Measurements from ENCODE around the gene DNAJC7. TPM values are rescaled to one million over a fixed set of nuclear protein-coding genes. Genes with fewer than 3 reads are reported as not detected.

The DNAJC7 gene
- total RNA-seq, 2 experiments from 2014 or later, result 74.5 to 76.3 TPM

- Mint-ChIP-seq H3K4me1 (ENCODE audit: low read depth) (peaks cover 28% of the 10 kb centered on the region), H3K27ac (no peak overlapping the region), H3K36me3 (ENCODE audit: low read depth) (peaks cover 13% of the 10 kb centered on the region)
Observed at GRCh38 chr17:42002792-42003301, 14.4 kb downstream of the DNAJC7 start.

GRCh38 chr17:42002175-42002791 is 15.0 kb downstream of the DNAJC7 start:
- CTCF ChIA-PET, result interaction anchor here (0.6 to 1.2 kb wide), 3 partner anchors 10 to 74 kb away, joined by 3 read pairs; partner anchors contain the start of gene NKIRAS2
- H3K27ac Mint-ChIP-seq, result no peak overlapping the region
- intact Hi-C loops (cut with micrococcal nuclease), result no loop called here

More at GRCh38 chr17:42002792-42003301, 14.4 kb downstream of the DNAJC7 start:
- Mint-ChIP-seq H3K9me3 (no peaks in the 10 kb centered on the region), H3K27me3 (ENCODE audit: low read depth) (no peaks in the 10 kb centered on the region), H3K4me3 (no peak overlapping the region)
- CTCF ChIA-PET, result interaction anchor here (0.6 to 1.2 kb wide), 3 partner anchors 11 to 74 kb away, joined by 3 read pairs; partner anchors contain the start of gene NKIRAS2
- intact Hi-C loops (cut with micrococcal nuclease), result no loop called here
- DNase-seq, result no peak

DNA sequence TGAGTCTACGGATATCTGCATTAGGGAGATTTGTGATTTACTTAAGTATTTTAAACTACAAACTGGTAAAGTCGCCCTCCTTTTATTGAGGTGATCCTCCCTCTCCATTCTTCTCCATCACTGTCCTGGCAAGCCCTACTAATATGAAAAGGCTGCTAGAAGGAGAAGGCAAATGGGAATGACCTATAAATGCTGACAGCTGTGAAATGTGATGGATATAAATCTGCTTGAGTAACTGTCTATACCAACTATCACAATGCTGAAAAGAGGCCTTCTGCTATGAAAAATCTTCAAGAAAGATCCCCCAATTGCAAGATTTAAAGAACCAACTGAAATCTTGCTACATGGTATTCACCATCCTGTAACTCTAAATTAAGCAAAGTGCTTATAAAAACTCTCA is 15.5 kb downstream of the DNAJC7 start:
- peaks cover 29% of the 10 kb centered on the region for H3K4me1 Mint-ChIP-seq (ENCODE audit: low read depth)
- CTCF ChIA-PET, result no interaction called here
- H3K27ac Mint-ChIP-seq, result no peak overlapping the region
- H3K27me3 Mint-ChIP-seq (ENCODE audit: low read depth), result no peaks in the 10 kb centered on the region
- DNase-seq, result no peak
- H3K4me3 Mint-ChIP-seq, result no peak overlapping the region
- intact Hi-C loops (cut with micrococcal nuclease), result no loop called here
- H3K36me3 Mint-ChIP-seq (ENCODE audit: low read depth), result peaks cover 16% of the 10 kb centered on the region
- no peaks in the 10 kb centered on the region for H3K9me3 Mint-ChIP-seq

More at GRCh38 chr17:42002175-42002791, 15.0 kb downstream of the DNAJC7 start:
- DNase-seq, result no peak
- H3K4me1 Mint-ChIP-seq (ENCODE audit: low read depth), result peaks cover 28% of the 10 kb centered on the region
- H3K27me3 Mint-ChIP-seq (ENCODE audit: low read depth), result no peaks in the 10 kb centered on the region
- H3K4me3 Mint-ChIP-seq, result no peak overlapping the region
- H3K9me3 Mint-ChIP-seq, result no peaks in the 10 kb centered on the region
- peaks cover 15% of the 10 kb centered on the region for H3K36me3 Mint-ChIP-seq (ENCODE audit: low read depth)

DNA sequence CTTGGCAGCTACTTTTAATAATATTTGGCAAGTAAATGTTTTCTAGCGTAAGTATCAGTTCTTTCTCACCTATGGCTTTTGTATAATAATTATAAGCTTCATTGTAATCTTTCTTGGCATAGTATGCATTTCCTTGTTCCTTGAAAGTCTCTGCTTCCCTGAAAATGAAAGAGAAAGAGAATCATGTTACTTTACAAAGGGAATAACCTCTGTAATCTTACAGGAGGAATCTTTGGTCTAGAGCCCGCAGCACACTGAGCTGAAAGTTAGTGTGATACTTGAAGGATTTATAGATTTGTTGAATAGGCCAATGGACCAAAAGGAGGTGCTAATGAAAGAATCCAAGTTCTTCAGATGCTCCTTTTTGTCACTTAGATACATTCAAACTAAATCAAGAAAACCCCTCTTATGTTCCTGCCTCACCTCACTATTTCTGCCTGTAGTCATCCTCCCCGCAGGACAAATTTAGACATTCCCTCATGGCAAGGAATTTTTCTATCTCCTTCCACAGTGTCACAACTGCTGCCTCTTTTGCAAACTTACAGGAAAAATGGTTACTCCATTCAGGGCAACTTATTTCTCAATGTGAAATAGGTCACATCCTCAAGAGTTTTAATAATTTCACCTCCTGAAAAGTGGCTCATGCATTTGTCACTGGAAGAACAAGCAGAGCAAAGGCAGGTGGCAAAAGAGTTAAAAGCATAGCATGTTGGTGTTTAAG is 16.7 kb downstream of the DNAJC7 start:
- Mint-ChIP-seq H3K27ac (peak overlapping the region; percentile 56), H3K4me3 (no peak overlapping the region), H3K36me3 (ENCODE audit: low read depth) (peaks cover 24% of the 10 kb centered on the region), H3K27me3 (ENCODE audit: low read depth) (no peaks in the 10 kb centered on the region), H3K4me1 (ENCODE audit: low read depth) (peaks cover 34% of the 10 kb centered on the region), H3K9me3 (no peaks in the 10 kb centered on the region)
- intact Hi-C loops (cut with micrococcal nuclease), result no loop called here
- CTCF ChIA-PET, result interaction anchor here (0.8 kb wide), 1 partner anchor 38 kb away, joined by 3 read pairs; no protein-coding TSS in a partner anchor
- DNase-seq, result no peak

- Mint-ChIP-seq H3K9me3 (no peaks in the 10 kb centered on the region), H3K4me3 (no peak overlapping the region), H3K27me3 (ENCODE audit: low read depth) (no peaks in the 10 kb centered on the region), H3K36me3 (ENCODE audit: low read depth) (peaks cover 32% of the 10 kb centered on the region), H3K4me1 (ENCODE audit: low read depth) (peaks cover 19% of the 10 kb centered on the region), H3K27ac (no peak overlapping the region)
- CTCF ChIA-PET, result interaction anchor here (0.6 kb wide), 1 partner anchor 13 kb away, joined by 3 read pairs; no protein-coding TSS in a partner anchor
- no peak for DNase-seq
- intact Hi-C loops (cut with micrococcal nuclease), result no loop called here
Observed at GRCh38 chr17:41998497-41998896, 18.7 kb downstream of the DNAJC7 start.

DNA sequence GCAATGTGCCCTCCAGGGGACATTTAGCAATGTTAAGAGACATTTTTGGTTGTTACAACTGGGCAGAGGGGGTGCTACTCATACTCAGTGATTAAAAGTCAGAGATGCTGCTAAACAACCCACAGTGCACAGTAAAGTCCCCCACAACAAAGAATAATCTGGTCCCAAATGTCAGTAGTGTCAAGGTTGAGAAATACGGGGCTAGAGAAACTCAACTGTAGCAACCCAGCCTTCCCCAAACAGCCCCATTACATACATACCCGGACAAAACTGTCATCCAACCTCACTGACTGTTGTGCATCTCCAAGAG is 20.4 kb downstream of the DNAJC7 start:
- Mint-ChIP-seq H3K36me3 (ENCODE audit: low read depth) (peaks cover 39% of the 10 kb centered on the region), H3K27ac (peak overlapping the region; percentile 2), H3K4me1 (ENCODE audit: low read depth) (peaks cover 10% of the 10 kb centered on the region), H3K9me3 (no peaks in the 10 kb centered on the region), H3K4me3 (no peak overlapping the region), H3K27me3 (ENCODE audit: low read depth) (no peaks in the 10 kb centered on the region)
- intact Hi-C loops (cut with micrococcal nuclease), result no loop called here
- DNase-seq, result no peak
- CTCF ChIA-PET, result no interaction called here

DNA sequence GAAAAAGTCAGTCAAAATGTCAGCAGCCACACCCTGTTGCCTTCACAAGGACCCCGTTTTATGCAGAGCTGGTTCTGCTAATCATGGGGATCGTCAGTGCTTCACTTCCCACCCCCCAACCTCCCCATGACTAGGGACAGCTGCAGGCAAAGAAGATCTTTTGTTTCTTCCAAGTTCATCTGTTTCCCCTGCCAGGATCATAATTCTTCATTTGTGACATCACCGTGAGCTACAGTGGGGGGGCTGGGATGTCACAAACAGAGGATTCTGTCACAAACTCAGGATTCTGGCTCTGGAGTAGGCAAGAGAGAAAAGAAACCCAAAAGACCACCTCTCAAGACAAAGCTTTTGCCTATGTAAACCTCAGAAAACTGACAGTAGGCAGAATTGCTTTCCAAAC is 24.7 kb downstream of the DNAJC7 start:
- H3K36me3 Mint-ChIP-seq (ENCODE audit: low read depth), result peaks cover 42% of the 10 kb centered on the region
- H3K9me3 Mint-ChIP-seq, result no peaks in the 10 kb centered on the region
- H3K4me1 Mint-ChIP-seq (ENCODE audit: low read depth), result peaks cover 19% of the 10 kb centered on the region
- DNase-seq, result no peak
- no peak overlapping the region for H3K4me3 Mint-ChIP-seq
- intact Hi-C loops (cut with micrococcal nuclease), result no loop called here
- H3K27ac Mint-ChIP-seq, result peak overlapping the region; percentile 56
- H3K27me3 Mint-ChIP-seq (ENCODE audit: low read depth), result no peaks in the 10 kb centered on the region
- CTCF ChIA-PET, result interaction anchor here (1.1 kb wide), 1 partner anchor 28 kb away, joined by 3 read pairs; the partner anchor contains the start of gene NKIRAS2

- H3K27me3 Mint-ChIP-seq (ENCODE audit: low read depth), result no peaks in the 10 kb centered on the region
- H3K27ac Mint-ChIP-seq, result peak overlapping the region; percentile 18
- peaks cover 41% of the 10 kb centered on the region for H3K36me3 Mint-ChIP-seq (ENCODE audit: low read depth)
- no peaks in the 10 kb centered on the region for H3K9me3 Mint-ChIP-seq
- H3K4me3 Mint-ChIP-seq, result no peak overlapping the region
- CTCF ChIA-PET, result no interaction called here
- intact Hi-C loops (cut with micrococcal nuclease), result no loop called here
- DNase-seq, result no peak
- peaks cover 17% of the 10 kb centered on the region for H3K4me1 Mint-ChIP-seq (ENCODE audit: low read depth)
Observed at GRCh38 chr17:41989702-41990419, 27.4 kb downstream of the DNAJC7 start.

- no peak for DNase-seq
- H3K27ac Mint-ChIP-seq, result peak overlapping the region; percentile 63
- H3K27me3 Mint-ChIP-seq (ENCODE audit: low read depth), result no peaks in the 10 kb centered on the region
- CTCF ChIA-PET, result interaction anchor here (1.1 kb wide), 1 partner anchor 11 kb away, joined by 3 read pairs; no protein-coding TSS in a partner anchor
- no peaks in the 10 kb centered on the region for H3K9me3 Mint-ChIP-seq
- H3K4me1 Mint-ChIP-seq (ENCODE audit: low read depth), result peaks cover 17% of the 10 kb centered on the region
- H3K36me3 Mint-ChIP-seq (ENCODE audit: low read depth), result peaks cover 39% of the 10 kb centered on the region
- H3K4me3 Mint-ChIP-seq, result no peak overlapping the region
- intact Hi-C loops (cut with micrococcal nuclease), result no loop called here
Observed at GRCh38 chr17:41988418-41988817, 28.8 kb downstream of the DNAJC7 start.

GRCh38 chr17:41987642-41988041 is 29.6 kb downstream of the DNAJC7 start:
- Mint-ChIP-seq H3K4me3 (no peak overlapping the region), H3K27me3 (ENCODE audit: low read depth) (no peaks in the 10 kb centered on the region), H3K36me3 (ENCODE audit: low read depth) (peaks cover 39% of the 10 kb centered on the region), H3K9me3 (no peaks in the 10 kb centered on the region), H3K4me1 (ENCODE audit: low read depth) (peaks cover 17% of the 10 kb centered on the region), H3K27ac (peak overlapping the region; percentile 84)
- CTCF ChIA-PET, result no interaction called here
- peak; percentile 58 for DNase-seq
- intact Hi-C loops (cut with micrococcal nuclease), result loop anchor here (2.0 kb wide), 1 partner anchor 29 kb away; the partner anchor contains the start of gene DNAJC7

- DNase-seq, result no peak
- Mint-ChIP-seq H3K27me3 (ENCODE audit: low read depth) (no peaks in the 10 kb centered on the region), H3K36me3 (ENCODE audit: low read depth) (peaks cover 41% of the 10 kb centered on the region), H3K4me1 (ENCODE audit: low read depth) (peaks cover 17% of the 10 kb centered on the region), H3K27ac (peak overlapping the region; percentile 84), H3K9me3 (no peaks in the 10 kb centered on the region), H3K4me3 (no peak overlapping the region)
- CTCF ChIA-PET, result interaction anchor here (0.7 kb wide), 1 partner anchor 121 kb away, joined by 3 read pairs; no protein-coding TSS in a partner anchor
- intact Hi-C loops (cut with micrococcal nuclease), result loop anchor here (2.0 kb wide), 1 partner anchor 30 kb away; the partner anchor contains the start of gene DNAJC7
Observed at GRCh38 chr17:41986634-41987033, 30.6 kb downstream of the DNAJC7 start.

DNA sequence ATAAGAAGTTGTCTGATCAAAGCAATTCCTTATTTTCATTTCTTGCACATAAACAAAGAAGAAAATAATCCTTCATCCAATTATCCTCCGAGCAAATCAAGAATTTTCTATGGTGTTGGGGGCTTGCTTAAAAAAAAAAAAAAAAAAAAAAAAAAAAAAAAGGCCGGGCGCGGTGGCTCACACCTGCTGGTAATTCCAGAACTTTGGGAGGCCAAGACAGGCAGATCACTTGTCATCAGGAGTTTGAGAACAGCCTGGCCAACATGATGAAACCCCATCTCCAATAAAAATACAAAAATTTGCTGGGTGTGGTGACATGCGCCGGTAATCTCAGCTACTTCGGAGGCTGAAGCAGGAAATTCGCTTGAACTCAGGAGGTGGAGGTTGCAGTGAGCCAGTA is 31.3 kb downstream of the DNAJC7 start:
- DNase-seq, result no peak
- CTCF ChIA-PET, result no interaction called here
- Mint-ChIP-seq H3K9me3 (no peaks in the 10 kb centered on the region), H3K27me3 (ENCODE audit: low read depth) (no peaks in the 10 kb centered on the region), H3K4me1 (ENCODE audit: low read depth) (peaks cover 17% of the 10 kb centered on the region), H3K27ac (no peak overlapping the region), H3K4me3 (no peak overlapping the region), H3K36me3 (ENCODE audit: low read depth) (peaks cover 43% of the 10 kb centered on the region)
- intact Hi-C loops (cut with micrococcal nuclease), result loop anchor here (2.0 kb wide), 1 partner anchor 31 kb away; the partner anchor contains the start of gene DNAJC7

Measured in activated naive CD4-positive, alpha-beta T cell treated with anti-CD3 and anti-CD28 coated beads for 36 hours (primary cell).